Measurements from ENCODE around the gene PAFAH1B2.
A peak's percentile ranks its signal among the peaks of the same experiment; 100 is the strongest.
"Not testable (repeated sequence)": the region's sequence is repeated elsewhere in the genome, so short reads cannot be mapped to it uniquely, and the experiment has no call there.

PAFAH1B2 gene

GRCh38 chr11:117128289-117128688 is 15.8 kb upstream of the PAFAH1B2 start:
- DNase-seq: no peak

GRCh38 chr11:117130396-117130795 is 13.7 kb upstream of the PAFAH1B2 start:
- not testable (repeated sequence) for DNase-seq

- DNase-seq: no peak
Observed at GRCh38 chr11:117130879-117131278, 13.2 kb upstream of the PAFAH1B2 start.

- DNase-seq: no peak
Observed at GRCh38 chr11:117134431-117134830, 9.7 kb upstream of the PAFAH1B2 start.

GRCh38 chr11:117134979-117135378 is 9.1 kb upstream of the PAFAH1B2 start:
- DNase-seq: not testable (repeated sequence)

- not testable (repeated sequence) for DNase-seq
Observed at GRCh38 chr11:117137223-117138086, 6.6 kb upstream of the PAFAH1B2 start.

- peak; percentile 67 for DNase-seq
Observed at GRCh38 chr11:117143390-117143789, 697 bp upstream of the PAFAH1B2 start.

- peak; percentile 62 for DNase-seq
Observed at GRCh38 chr11:117144477-117145392, 648 bp downstream of the PAFAH1B2 start.

- no peak for DNase-seq
Observed at GRCh38 chr11:117145393-117145761, 1.3 kb downstream of the PAFAH1B2 start.

- DNase-seq: no peak
Observed at GRCh38 chr11:117146521-117146920, 2.4 kb downstream of the PAFAH1B2 start.

- no peak for DNase-seq
Observed at GRCh38 chr11:117152066-117152465, 8.0 kb downstream of the PAFAH1B2 start.

GRCh38 chr11:117154468-117154867 is 10.4 kb downstream of the PAFAH1B2 start:
- no peak for DNase-seq

- DNase-seq: no peak
Observed at GRCh38 chr11:117157507-117157906, 13.4 kb downstream of the PAFAH1B2 start.

GRCh38 chr11:117159892-117160291 is 15.8 kb downstream of the PAFAH1B2 start:
- DNase-seq: no peak

- DNase-seq: no peak
Observed at GRCh38 chr11:117160826-117161225, 16.7 kb downstream of the PAFAH1B2 start.

GRCh38 chr11:117166491-117166890 is 22.4 kb downstream of the PAFAH1B2 start:
- DNase-seq: no peak

GRCh38 chr11:117169736-117170135 is 25.6 kb downstream of the PAFAH1B2 start:
- DNase-seq: peak; percentile 1

- peak; percentile 40 for DNase-seq
Observed at GRCh38 chr11:117170210-117170609, 26.1 kb downstream of the PAFAH1B2 start.

- DNase-seq: no peak
Observed at GRCh38 chr11:117171007-117171403, 26.9 kb downstream of the PAFAH1B2 start.

GRCh38 chr11:117171404-117172061 is 27.4 kb downstream of the PAFAH1B2 start:
- peak; percentile 33 for DNase-seq

- DNase-seq: peak; percentile 38
Observed at GRCh38 chr11:117172724-117173421, 28.8 kb downstream of the PAFAH1B2 start.

GRCh38 chr11:117175104-117175503 is 31.0 kb downstream of the PAFAH1B2 start:
- DNase-seq: peak; percentile 38

Data from activated CD8-positive, alpha-beta memory T cell treated with anti-CD3 and anti-CD28 coated beads for 24 hours (primary cell).